ENCODE data around the gene RAD51B.

RAD51B gene

GRCh38 chr14:68538639-68539038 is 719.1 kb downstream of the RAD51B start:
- no peak for DNase-seq (ENCODE audit: low read depth in 1 of 2, low spot score in 1 of 2)

GRCh38 chr14:68539241-68539737 is 719.7 kb downstream of the RAD51B start:
- no peak for DNase-seq (ENCODE audit: low read depth in 1 of 2, low spot score in 1 of 2)

- no peak for DNase-seq (ENCODE audit: low read depth in 1 of 2, low spot score in 1 of 2)
These were observed 720.2 kb downstream of the RAD51B start for GRCh38 chr14:68539789-68540188.

- no peak for DNase-seq (ENCODE audit: low read depth in 1 of 2, low spot score in 1 of 2)
These were observed 721.8 kb downstream of the RAD51B start for GRCh38 chr14:68541178-68541896.

- DNase-seq (ENCODE audit: low read depth in 1 of 2, low spot score in 1 of 2): no peak
These were observed 722.8 kb downstream of the RAD51B start for GRCh38 chr14:68542346-68542745.

- DNase-seq (ENCODE audit: low read depth in 1 of 2, low spot score in 1 of 2): no peak
These were observed 723.9 kb downstream of the RAD51B start for GRCh38 chr14:68543516-68543915.

GRCh38 chr14:68544081-68544892 is 724.7 kb downstream of the RAD51B start:
- no peak for DNase-seq (ENCODE audit: low read depth in 1 of 2, low spot score in 1 of 2)

GRCh38 chr14:68546839-68547238 is 727.3 kb downstream of the RAD51B start:
- DNase-seq (ENCODE audit: low read depth in 1 of 2, low spot score in 1 of 2): no peak

- no peak for DNase-seq (ENCODE audit: low read depth in 1 of 2, low spot score in 1 of 2)
These were observed 728.0 kb downstream of the RAD51B start for GRCh38 chr14:68547305-68548193.

GRCh38 chr14:68548194-68549076 is 728.9 kb downstream of the RAD51B start:
- DNase-seq (ENCODE audit: low read depth in 1 of 2, low spot score in 1 of 2): no peak

GRCh38 chr14:68550338-68550715 is 730.7 kb downstream of the RAD51B start:
- no peak for DNase-seq (ENCODE audit: low read depth in 1 of 2, low spot score in 1 of 2)

GRCh38 chr14:68551045-68551683 is 731.6 kb downstream of the RAD51B start:
- DNase-seq (ENCODE audit: low read depth in 1 of 2, low spot score in 1 of 2): no peak

- DNase-seq (ENCODE audit: low read depth in 1 of 2, low spot score in 1 of 2): no peak
These were observed 732.5 kb downstream of the RAD51B start for GRCh38 chr14:68552075-68552474.

GRCh38 chr14:68552602-68553001 is 733.0 kb downstream of the RAD51B start:
- DNase-seq (ENCODE audit: low read depth in 1 of 2, low spot score in 1 of 2): no peak

GRCh38 chr14:68553311-68553710 is 733.7 kb downstream of the RAD51B start:
- DNase-seq (ENCODE audit: low read depth in 1 of 2, low spot score in 1 of 2): no peak

GRCh38 chr14:68554231-68554630 is 734.7 kb downstream of the RAD51B start:
- no peak for DNase-seq (ENCODE audit: low read depth in 1 of 2, low spot score in 1 of 2)

- DNase-seq (ENCODE audit: low read depth in 1 of 2, low spot score in 1 of 2): no peak
These were observed 736.7 kb downstream of the RAD51B start for GRCh38 chr14:68556253-68556652.

- no peak for DNase-seq (ENCODE audit: low read depth in 1 of 2, low spot score in 1 of 2)
These were observed 738.1 kb downstream of the RAD51B start for GRCh38 chr14:68557648-68558047.

GRCh38 chr14:68558096-68558495 is 738.5 kb downstream of the RAD51B start:
- no peak for DNase-seq (ENCODE audit: low read depth in 1 of 2, low spot score in 1 of 2)

- DNase-seq (ENCODE audit: low read depth in 1 of 2, low spot score in 1 of 2): no peak
These were observed 740.4 kb downstream of the RAD51B start for GRCh38 chr14:68559949-68560348.
